Measurements from ENCODE around the gene OTOG.

Gene OTOG

GRCh38 chr11:17538731-17539130, 8.3 kb upstream of the OTOG start:
- Histone ChIP-seq H3K27ac (replicated peaks) (no peak overlapping the region), H3K4me3 (replicated peaks; ENCODE audit: insufficient read depth, low read length) (no peak overlapping the region), H3K27me3 (ENCODE audit: insufficient read depth, poor library complexity, severe bottlenecking) (peaks cover 12% of the 10 kb centered on the region)
- no peak for DNase-seq (ENCODE audit: low read depth in 1 of 2, low spot score in 1 of 2)
- TF ChIP-seq CTCF (IDR thresholded peaks at IDR 0.05; ENCODE audit: insufficient read depth, low read length) = no peak
- TF ChIP-seq GABPA (IDR thresholded peaks at IDR 0.05; ENCODE audit: low read depth) = no peak
- TF ChIP-seq SPI1 (IDR thresholded peaks at IDR 0.05; ENCODE audit: borderline replicate concordance, low read depth) = no peak
- TF ChIP-seq REST (IDR thresholded peaks at IDR 0.05; ENCODE audit: insufficient replicate concordance, low read depth) = no peak
- TF ChIP-seq POLR2AphosphoS5 (IDR thresholded peaks at IDR 0.05; ENCODE audit: low read depth) = no peak

- TF ChIP-seq GABPA (IDR thresholded peaks at IDR 0.05; ENCODE audit: low read depth) (no peak), REST (IDR thresholded peaks at IDR 0.05; ENCODE audit: insufficient replicate concordance, low read depth) (no peak), CTCF (IDR thresholded peaks at IDR 0.05; ENCODE audit: insufficient read depth, low read length) (no peak), SPI1 (IDR thresholded peaks at IDR 0.05; ENCODE audit: borderline replicate concordance, low read depth) (no peak), POLR2AphosphoS5 (IDR thresholded peaks at IDR 0.05; ENCODE audit: low read depth) (no peak)
- DNase-seq (ENCODE audit: low read depth in 1 of 2, low spot score in 1 of 2) = no peak
- H3K27me3 ChIP-seq (ENCODE audit: insufficient read depth, poor library complexity, severe bottlenecking) = peaks cover 15% of the 10 kb centered on the region
- H3K27ac ChIP-seq (replicated peaks) = no peak overlapping the region
- no peak overlapping the region for H3K4me3 ChIP-seq (replicated peaks; ENCODE audit: insufficient read depth, low read length)
Measured at GRCh38 chr11:17540807-17541206, 6.3 kb upstream of the OTOG start.

GRCh38 chr11:17541330-17541885, 5.7 kb upstream of the OTOG start:
- H3K4me3 ChIP-seq (replicated peaks; ENCODE audit: insufficient read depth, low read length) = no peak overlapping the region
- DNase-seq (ENCODE audit: low read depth in 1 of 2, low spot score in 1 of 2) = no peak
- TF ChIP-seq CTCF (IDR thresholded peaks at IDR 0.05; ENCODE audit: insufficient read depth, low read length) (no peak), GABPA (IDR thresholded peaks at IDR 0.05; ENCODE audit: low read depth) (no peak), POLR2AphosphoS5 (IDR thresholded peaks at IDR 0.05; ENCODE audit: low read depth) (no peak), REST (IDR thresholded peaks at IDR 0.05; ENCODE audit: insufficient replicate concordance, low read depth) (no peak), SPI1 (IDR thresholded peaks at IDR 0.05; ENCODE audit: borderline replicate concordance, low read depth) (no peak)
- H3K27me3 ChIP-seq (ENCODE audit: insufficient read depth, poor library complexity, severe bottlenecking) = peaks cover 15% of the 10 kb centered on the region
- H3K27ac ChIP-seq (replicated peaks) = no peak overlapping the region

Data from HL-60 (cell line).